ENCODE data around the gene ISCU. TPM values are rescaled to one million over a fixed set of nuclear protein-coding genes. Genes with fewer than 3 reads are reported as not detected.

Gene ISCU
- total RNA-seq, 1 experiment from 2014 or later: 84.8 TPM

DNA sequence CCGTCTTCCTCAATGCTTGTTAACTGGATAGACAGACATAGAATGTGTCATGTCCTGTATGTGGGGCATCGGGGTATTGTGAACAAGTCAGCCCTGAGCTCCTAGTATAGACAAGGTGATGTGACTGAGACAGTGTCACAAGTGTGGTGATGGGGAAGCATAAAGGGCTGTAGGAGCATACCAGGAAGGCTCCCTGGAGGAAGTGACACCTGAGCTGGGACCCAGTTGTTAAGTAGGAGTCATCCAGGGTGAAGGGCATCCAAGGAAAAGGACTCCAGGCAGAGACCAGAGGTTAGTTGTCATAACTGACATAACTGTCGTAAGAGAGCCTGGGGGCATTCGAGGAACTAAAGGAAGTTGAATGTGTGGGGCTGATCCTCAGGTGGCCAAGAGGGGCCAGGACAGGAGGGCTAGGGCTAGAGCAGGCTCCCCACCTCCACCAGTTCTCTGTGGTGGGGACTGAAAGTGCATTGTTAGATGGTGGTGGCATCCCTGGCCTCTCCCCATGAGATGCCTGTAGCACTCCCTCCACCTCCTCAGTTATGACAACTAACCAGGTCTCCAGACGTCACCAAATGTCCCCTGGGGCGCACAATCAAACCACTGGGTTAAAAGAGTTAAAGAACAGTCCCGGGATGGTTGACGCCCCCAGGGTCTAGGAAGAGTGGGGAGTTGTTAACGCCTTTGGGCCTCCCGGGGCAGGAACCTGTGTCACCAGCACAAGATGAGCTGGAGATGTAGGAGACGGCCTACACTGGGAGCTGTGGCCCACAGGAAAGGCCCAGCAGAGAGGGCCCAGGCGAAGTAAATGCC lies 44.9 kb upstream of the ISCU start:
- intact Hi-C loops (cut with micrococcal nuclease; ENCODE audit: unreplicated experiment): loop anchor here (10.0 kb wide), 1 partner anchor 97 kb away; no protein-coding TSS in a partner anchor
- Histone ChIP-seq H2AFZ (no peak overlapping the region), H3K27ac (no peak overlapping the region), H3K9me3 (ENCODE audit: insufficient read depth, low read depth) (no peaks in the 10 kb centered on the region), H4K20me1 (ENCODE audit: insufficient read depth) (peaks cover 7% of the 10 kb centered on the region; the same call in 1 of the 2 replicates), H3K4me3 (no peak overlapping the region), H3K4me2 (no peak overlapping the region), H3F3A (ENCODE audit: insufficient read depth, low read depth) (peaks cover 17% of the 10 kb centered on the region; the same call in 1 of the 2 replicates), H3K9me2 (ENCODE audit: insufficient read depth) (no peaks in the 10 kb centered on the region), H3K36me3 (ENCODE audit: low read depth) (peaks cover 4% of the 10 kb centered on the region), H3K79me2 (ENCODE audit: low read depth) (no peaks in the 10 kb centered on the region; the same call in 1 of the 2 replicates), H3K4me1 (replicated peaks; ENCODE audit: insufficient read depth) (peaks cover 11% of the 10 kb centered on the region; the same call in 1 of the 2 replicates), H3K27me3 (ENCODE audit: insufficient read depth, low read depth) (no peaks in the 10 kb centered on the region)
- BruUV-seq (replicated peaks): no TSS peak
- POLR2A ChIA-PET (ENCODE audit: unreplicated experiment): no interaction called here
- CTCF ChIA-PET: no interaction called here
- TF ChIP-seq CTCF (conservative IDR thresholded peaks at IDR 0.05) (no peak), EZH2 (IDR thresholded peaks at IDR 0.05; ENCODE audit: low read depth) (no peak)
- DNase-seq: no peak

GRCh38 chr12:108518101-108518715 lies 44.2 kb upstream of the ISCU start:
- Histone ChIP-seq H3K4me2 (no peak overlapping the region), H3K4me1 (replicated peaks; ENCODE audit: insufficient read depth) (peaks cover 11% of the 10 kb centered on the region; the same call in 1 of the 2 replicates), H3K9me3 (ENCODE audit: insufficient read depth, low read depth) (no peaks in the 10 kb centered on the region), H3K27me3 (ENCODE audit: insufficient read depth, low read depth) (no peaks in the 10 kb centered on the region), H3K9me2 (ENCODE audit: insufficient read depth) (no peaks in the 10 kb centered on the region), H3K27ac (no peak overlapping the region), H3F3A (ENCODE audit: insufficient read depth, low read depth) (peaks cover 17% of the 10 kb centered on the region; the same call in 1 of the 2 replicates), H4K20me1 (ENCODE audit: insufficient read depth) (peaks cover 7% of the 10 kb centered on the region; the same call in 1 of the 2 replicates), H3K4me3 (no peak overlapping the region), H2AFZ (no peak overlapping the region), H3K79me2 (ENCODE audit: low read depth) (no peaks in the 10 kb centered on the region; the same call in 1 of the 2 replicates), H3K36me3 (ENCODE audit: low read depth) (peaks cover 4% of the 10 kb centered on the region)
- no peak for DNase-seq
- no TSS peak for BruUV-seq (replicated peaks)
- TF ChIP-seq EZH2 (IDR thresholded peaks at IDR 0.05; ENCODE audit: low read depth): no peak
- no peak for TF ChIP-seq CTCF (conservative IDR thresholded peaks at IDR 0.05)
- intact Hi-C loops (cut with micrococcal nuclease; ENCODE audit: unreplicated experiment): loop anchor here (10.0 kb wide), 1 partner anchor 97 kb away; no protein-coding TSS in a partner anchor
- CTCF ChIA-PET: no interaction called here
- POLR2A ChIA-PET (ENCODE audit: unreplicated experiment): no interaction called here

- intact Hi-C loops (cut with micrococcal nuclease; ENCODE audit: unreplicated experiment): loop anchor here (10.0 kb wide), 1 partner anchor 96 kb away; no protein-coding TSS in a partner anchor
- POLR2A ChIA-PET (ENCODE audit: unreplicated experiment): no interaction called here
- no peak for TF ChIP-seq EZH2 (IDR thresholded peaks at IDR 0.05; ENCODE audit: low read depth)
- no peak for TF ChIP-seq CTCF (conservative IDR thresholded peaks at IDR 0.05)
- DNase-seq: no peak
- H3K27ac ChIP-seq: no peak overlapping the region
- no peaks in the 10 kb centered on the region; the same call in 1 of the 2 replicates for H3K79me2 ChIP-seq (ENCODE audit: low read depth)
- H3K36me3 ChIP-seq (ENCODE audit: low read depth): peaks cover 5% of the 10 kb centered on the region
- H2AFZ ChIP-seq: no peak overlapping the region
- peaks cover 7% of the 10 kb centered on the region; the same call in 1 of the 2 replicates for H4K20me1 ChIP-seq (ENCODE audit: insufficient read depth)
- H3K9me3 ChIP-seq (ENCODE audit: insufficient read depth, low read depth): no peaks in the 10 kb centered on the region
- BruUV-seq (replicated peaks): no TSS peak
- no peaks in the 10 kb centered on the region for H3K9me2 ChIP-seq (ENCODE audit: insufficient read depth)
- H3F3A ChIP-seq (ENCODE audit: insufficient read depth, low read depth): peaks cover 17% of the 10 kb centered on the region; the same call in 1 of the 2 replicates
- no peak overlapping the region for H3K4me3 ChIP-seq
- CTCF ChIA-PET: interaction anchor here (0.5 kb wide), 1 partner anchor 31 kb away, joined by 14 read pairs; no protein-coding TSS in a partner anchor
- H3K4me1 ChIP-seq (replicated peaks; ENCODE audit: insufficient read depth): peaks cover 11% of the 10 kb centered on the region; the same call in 1 of the 2 replicates
- no peaks in the 10 kb centered on the region for H3K27me3 ChIP-seq (ENCODE audit: insufficient read depth, low read depth)
- no peak overlapping the region for H3K4me2 ChIP-seq
These were observed 43.5 kb upstream of the ISCU start for GRCh38 chr12:108518716-108519496.

All from PC-9 (cell line).